ENCODE measurements around the gene PSENEN.
A peak's percentile ranks its signal among the peaks of the same experiment; 100 is the strongest.

PSENEN gene

DNA sequence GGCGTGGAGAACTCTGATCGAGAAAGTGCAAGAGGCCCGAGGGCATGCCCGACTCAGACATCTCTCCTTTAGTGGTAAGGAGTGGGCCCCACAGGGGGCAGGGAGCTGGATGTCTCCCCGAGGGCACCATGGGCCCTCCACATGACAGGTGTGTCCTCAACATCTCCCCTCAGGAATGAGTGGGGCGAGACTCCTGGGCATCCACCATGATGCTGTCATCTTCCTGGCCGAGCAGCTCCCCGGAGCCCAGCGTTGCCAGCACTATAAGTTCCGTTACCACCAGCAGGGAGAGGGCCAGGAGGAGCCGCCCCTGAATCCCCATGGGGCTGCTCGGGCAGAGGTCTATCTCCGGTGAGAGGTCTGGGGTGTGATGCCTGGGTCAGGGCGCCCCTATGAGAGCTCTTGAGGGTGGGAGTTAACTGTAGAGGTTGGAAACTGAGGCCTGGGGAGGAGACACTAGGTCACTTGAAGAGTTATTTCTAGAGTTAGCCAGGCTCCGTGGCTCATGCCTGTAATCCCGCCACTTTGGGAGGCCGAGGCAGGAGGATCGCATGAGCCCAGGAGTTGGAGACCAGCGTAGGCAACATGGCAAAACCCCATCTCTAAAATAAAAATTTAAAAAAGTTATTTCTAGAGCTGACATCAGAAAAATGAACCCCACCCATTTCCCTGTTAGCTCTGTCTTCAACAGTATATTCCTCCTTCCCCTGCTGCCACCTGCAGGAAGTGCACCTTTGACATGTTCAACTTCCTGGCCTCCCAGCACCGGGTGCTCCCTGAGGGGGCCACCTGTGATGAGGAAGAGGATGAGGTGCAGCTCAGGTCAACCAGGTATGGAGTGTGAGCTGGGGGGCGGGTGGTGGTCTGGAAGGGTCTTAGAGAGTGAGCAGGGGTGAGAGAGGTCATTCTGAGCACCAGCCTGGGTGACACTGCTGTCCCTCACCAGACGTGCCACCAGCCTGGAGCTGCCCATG is 8.3 kb upstream of the PSENEN start:
- no peak for DNase-seq

DNA sequence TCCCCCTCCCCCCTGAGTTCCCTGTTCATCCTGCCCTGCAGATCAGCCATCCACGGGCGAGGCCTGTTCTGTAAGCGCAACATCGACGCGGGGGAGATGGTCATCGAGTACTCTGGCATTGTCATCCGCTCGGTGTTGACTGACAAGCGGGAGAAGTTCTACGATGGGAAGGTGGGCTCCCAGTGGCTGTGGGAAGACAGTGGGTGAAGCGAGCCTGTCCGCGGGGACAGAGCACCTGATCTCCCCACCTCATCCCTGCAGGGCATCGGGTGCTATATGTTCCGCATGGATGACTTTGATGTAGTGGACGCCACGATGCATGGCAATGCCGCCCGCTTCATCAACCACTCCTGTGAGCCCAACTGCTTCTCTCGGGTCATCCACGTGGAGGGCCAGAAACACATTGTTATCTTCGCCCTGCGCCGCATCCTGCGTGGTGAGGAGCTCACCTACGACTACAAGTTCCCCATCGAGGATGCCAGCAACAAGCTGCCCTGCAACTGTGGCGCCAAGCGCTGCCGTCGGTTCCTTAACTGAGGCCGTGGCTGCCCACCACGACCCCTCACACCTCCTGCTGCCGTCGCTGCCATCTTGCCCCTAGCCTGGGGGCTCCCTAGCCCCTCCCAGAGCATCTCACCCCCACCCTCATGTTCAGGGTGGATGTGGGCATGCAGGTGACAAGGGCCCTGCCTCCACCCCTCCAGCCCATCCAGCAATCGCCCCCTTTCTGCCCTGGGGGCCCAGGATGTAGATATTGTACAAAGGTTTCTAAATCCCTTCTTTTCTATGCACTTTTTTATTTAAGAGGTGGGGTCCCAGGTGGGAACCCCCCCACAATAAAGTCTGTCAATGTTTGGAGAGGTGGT is 7.2 kb upstream of the PSENEN start:
- no peak for DNase-seq

DNA sequence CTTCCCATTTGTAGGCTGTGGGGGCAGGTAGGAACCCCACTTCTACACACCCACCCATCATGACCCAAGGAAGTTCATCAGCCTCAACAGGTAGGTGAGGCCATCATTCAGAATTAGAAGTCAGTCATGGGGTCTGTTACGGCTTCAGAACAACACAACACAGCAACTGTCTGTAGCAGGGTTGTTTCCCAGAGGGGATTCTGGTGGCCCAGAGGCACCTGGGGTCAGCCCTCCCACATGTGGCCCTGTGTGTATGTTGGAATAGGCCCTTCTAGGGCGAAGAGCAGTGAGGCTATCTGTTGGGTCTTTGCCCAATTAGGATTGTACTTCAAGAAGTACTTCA is 6.6 kb upstream of the PSENEN start:
- no peak for DNase-seq

DNA sequence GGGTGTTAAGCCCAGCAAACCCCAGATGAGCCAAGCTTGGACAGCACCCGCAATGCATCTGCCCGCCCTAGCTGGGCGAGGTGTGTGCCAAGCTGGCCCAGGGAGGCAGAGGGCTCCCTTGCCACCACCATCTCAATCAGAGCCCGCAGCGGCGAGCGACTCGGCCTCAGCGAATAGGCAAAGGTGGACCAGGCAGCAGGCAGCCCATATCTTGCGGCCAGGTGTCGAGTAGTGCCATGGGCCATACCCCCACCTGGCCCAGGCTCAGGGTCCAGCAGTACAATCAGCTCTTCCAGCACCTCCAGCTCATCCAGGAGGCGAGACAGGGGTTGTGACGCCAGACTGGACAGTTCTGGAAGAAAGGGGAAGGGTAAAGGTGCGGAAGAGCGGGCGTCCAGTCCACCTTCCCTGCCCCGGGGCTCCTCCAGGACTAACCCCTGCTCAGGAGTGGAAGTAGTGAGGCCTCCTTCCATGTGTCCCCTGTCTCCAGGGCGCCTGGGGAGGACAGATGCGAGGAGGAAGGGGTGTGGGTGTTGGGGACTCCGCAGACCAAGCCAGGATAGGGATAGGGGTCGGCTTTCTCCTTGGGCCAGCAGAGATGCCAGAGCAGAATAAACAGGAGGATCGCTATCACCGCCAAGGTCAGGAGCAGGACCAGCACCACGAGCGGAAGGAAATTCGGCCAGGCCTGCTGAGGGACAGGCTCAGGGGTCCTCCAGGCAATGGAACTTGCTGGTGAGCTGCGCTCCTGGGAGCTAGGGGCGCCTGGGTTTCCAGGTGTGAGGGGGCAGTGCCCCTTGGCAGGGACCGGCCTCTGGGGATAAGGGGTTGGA is 6.0 kb upstream of the PSENEN start:
- no peak for DNase-seq

DNA sequence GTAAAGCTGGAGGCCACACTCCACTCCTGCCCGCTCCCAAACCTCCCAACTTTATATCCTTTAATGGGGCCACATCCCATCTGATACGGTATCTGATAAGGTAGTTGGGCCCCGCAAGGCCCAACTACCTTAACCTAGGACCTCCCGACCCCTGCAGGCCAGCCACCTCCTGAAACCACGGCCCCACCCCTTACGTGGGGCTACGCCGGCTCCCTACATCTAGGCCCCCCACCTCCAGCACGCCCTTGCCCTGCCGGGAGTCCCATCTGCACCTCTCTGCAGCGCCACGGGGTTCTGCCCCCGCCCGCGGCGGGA is 5.4 kb upstream of the PSENEN start:
- no peak for DNase-seq

DNA sequence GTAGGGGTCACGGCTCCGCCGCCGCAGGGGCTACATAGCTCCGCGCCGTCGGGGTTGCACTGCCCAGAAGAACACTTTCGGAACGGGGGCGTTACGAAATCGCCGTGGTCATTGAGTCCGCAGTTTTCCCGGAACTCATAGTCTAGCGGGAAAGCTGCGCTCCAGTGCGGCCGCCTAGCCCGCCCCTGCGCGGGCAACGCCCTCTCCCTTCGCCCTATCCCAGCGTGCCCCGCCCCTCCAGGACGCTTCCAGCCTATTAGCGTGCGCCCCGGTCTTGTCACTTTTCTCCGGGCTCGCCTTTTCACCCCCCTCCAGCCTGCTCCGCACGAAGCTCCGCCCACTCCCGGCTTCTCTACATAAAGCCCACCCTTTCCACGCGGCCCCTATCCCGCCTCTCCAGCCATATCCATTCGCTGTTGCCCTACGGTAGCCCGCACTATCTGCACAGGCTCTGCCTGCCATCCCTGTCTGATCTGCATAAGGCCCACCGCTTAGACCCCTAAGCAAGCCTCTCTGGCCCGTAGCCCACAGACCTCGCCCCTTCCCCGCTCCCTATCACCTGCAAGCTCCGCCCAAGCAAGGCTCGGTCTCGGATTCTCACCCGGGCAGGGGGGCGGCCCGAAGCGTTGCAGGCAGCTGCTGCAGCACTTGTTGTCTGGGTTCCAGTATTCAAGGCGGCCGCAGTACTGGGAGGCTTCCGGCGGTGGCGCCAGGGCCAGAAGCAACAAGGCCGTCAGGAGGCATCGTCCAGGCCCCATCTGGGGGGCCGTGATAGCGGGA is 4.8 kb upstream of the PSENEN start:
- DNase-seq = peak; percentile 97

DNA sequence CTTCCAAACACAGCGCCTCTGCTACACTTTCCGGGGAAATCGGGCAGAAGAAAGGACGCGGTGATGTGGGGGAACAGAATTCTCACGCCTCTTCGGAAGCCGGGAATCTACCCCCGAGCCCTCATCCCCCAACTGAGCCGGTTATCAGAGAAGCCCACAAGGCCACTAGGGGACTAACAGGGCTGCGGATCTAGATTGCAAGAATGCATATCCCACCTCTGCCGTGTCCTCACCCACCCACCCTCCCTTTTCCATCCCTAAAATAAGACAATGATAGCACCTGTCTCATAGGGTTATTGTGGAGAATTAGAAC is 4.3 kb upstream of the PSENEN start:
- no peak for DNase-seq

DNA sequence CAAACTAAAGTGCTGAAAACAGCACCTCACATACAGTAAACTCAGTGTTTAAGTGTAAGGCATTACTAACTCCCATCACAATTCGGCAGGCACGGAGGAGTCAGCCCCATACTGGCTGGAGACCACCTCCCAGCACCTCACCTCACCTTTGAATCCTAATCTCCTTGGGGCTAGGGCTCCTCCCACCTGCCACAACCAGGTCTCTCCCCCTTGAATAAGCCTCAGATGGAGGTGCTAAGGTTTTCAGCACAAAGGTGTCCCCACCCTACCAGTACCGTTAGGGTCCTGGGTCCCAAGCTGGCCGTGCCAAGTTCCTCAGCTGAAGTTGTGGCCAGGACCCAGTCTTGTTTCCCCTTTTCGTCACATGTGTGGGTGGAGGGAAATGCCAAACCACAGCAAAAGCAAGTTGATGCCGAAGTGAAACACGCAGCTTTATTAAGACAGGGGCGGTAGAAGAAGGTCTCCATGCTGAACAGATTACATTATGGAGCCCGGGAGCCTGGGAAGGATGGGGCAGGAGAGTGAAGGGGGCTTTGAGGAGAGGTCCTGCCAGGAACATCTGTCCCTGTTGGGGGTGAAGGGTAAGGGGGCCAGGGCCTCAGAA is 3.2 kb upstream of the PSENEN start, which contains the start of gene IGFLR1:
IGFLR1 (minus strand) TSS at position 332 of the 604 bp plus-strand sequence. CDS start 1,272 bp downstream, outside the sequence.
- no peak for DNase-seq

DNA sequence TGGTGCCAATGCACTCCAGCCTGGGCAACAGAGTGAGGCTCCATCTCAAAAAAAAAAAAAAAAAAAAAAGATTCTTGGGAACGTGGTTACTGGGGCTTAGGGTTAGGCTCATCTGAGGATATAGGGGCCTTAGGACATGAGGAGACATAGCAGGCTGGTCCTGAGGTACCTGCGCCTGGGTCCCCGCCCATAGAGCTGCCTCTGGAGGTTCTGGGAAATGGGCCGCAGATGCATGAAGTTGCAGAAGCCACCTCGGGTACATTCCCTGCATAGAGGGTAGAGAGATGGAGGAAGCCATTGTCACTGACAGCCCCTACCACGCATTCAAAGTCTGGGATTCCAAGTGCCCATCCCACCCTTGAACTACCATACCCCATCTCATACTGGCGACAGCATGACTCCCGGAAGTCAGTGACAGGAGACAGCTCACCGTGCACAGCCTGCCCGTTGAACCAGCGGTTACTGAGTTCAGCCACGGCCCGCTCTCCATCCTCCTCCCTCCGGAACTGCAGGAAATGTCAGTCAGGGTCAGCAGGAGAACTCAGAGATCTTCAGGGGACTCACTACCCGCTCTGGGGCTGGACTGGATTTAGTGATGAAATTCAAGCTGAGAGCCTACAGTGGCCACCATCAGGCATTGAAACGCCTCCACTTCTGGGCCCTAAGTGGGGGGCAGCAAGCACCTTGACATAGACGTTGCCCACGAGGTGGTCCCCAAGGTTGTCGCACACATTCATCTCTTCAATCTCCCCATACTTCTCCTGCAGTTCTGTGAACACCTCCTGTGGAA is 1.6 kb upstream of the PSENEN start:
- no peak for DNase-seq

DNA sequence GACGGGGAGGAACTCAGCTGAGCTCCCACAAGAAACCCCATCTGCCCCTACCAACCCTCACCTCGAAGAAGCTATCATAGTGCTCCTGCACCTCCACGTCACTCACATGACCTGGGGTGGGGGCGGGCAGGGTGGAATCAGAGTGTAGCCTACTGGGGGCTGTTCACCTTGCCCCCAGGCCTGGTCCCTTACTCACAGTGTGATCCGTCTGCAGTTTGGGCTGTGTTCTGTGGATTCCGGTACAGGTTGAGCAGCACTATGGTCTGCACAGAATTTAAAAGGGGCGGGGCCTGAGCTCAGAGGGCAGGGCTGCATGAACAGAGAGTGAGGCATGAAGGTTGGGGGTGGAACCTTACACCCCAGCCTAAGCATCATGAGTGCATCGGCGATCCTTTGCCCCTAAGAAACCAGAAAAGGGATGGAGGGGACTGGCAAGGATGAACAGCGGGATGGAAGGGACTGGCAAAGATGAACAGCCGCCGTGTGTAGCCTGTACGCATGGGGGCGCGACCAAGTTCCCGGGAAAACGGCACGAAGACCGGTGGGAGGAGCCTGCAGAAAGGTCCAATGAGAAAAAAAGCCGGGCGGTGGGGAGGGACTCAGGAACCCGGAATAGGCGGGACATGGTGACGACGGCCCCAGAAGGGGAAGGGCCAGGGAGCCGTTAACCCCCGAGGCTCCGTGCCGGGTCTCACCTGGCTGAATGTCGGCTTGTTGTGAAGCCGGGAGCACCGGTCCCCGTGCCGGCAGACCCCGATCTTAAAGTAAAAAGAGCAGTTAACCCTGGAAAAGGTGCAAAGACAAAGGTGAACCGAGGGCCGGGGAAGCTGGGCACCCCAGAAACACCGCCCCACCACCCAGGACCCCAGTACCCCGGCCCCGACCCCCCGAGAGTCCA is 772 bp upstream of the PSENEN start:
- peak; percentile 92 for DNase-seq

DNA sequence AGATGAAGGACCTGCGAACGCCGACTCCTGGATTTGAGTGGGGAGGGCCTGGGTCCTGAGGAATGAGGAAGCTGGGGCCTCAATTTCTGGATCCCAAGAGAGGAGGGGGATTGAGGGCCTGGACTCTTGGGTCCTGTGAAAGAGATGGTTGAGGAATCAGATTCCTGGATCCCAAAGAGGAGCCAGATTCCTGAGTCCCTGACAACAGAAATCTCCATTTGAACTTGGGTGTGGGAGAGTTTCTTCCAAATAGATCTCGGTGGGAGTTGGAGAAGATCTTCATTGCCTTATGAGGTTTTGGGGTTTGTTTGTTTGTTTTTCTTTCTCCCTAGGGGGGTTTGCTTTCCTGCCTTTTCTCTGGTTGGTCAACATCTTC is 624 bp downstream of the PSENEN start:
- no peak for DNase-seq

DNA sequence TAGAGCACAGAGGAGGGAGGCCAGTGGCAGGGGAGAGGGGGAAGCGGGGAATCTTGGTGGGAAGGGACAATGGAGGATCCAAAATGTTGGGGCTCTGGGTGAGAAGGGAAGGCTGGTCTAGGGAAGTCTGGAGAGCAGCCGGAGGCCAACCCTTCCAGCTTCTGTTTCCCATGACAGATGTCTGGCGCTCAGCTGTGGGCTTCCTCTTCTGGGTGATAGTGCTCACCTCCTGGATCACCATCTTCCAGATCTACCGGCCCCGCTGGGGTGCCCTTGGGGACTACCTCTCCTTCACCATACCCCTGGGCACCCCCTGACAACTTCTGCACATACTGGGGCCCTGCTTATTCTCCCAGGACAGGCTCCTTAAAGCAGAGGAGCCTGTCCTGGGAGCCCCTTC is 1.1 kb downstream of the PSENEN start:
- no peak for DNase-seq

DNA sequence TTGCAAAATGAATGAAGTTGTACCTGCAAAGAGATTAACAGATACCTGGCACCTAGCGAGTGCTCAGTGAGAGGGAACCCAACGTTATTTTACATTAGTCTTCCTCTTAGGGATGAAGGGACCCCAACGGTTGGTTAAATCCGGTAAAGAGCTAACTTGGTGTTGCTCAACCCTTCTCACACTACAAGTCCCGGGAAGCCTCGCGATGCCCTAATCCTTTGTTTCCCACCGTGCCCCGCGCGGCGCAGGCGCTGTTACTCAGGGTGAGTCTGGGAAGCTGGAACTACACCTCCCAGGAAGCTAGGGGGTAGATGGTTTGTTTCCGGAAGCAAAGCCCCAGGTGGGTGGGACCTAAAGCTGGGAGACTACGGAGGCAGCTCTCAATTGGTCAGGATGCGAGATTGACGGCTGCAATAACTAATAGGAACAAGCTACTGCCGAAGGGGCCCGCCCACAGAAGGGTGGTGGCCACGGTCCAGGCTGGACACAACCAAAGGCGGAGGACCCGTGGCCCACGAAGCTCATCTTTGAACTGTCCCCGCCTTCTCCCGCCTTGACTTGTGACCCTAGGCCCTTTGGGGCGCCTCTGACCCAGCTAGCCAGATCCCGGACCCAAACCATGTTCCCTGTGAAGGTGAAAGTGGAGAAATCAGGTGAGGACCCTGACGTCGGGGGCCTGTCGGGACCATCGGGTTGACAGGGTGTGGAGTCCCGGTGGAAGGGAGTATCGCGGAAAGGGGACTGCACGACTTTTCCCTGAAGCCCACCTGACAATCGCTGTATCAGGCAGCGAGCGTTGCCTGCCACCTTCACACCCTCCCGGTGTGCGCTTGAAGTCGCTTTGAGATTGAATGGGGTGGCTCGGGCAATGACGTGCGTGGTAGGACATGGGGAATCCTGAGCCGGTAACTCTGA is 2.9 kb downstream of the PSENEN start, which contains the start of gene LIN37:
LIN37 (plus strand) TSS at position 471 of the 915 bp plus-strand sequence; CDS start at position 620, 149 bp downstream.
- peak; percentile 98 for DNase-seq

DNA sequence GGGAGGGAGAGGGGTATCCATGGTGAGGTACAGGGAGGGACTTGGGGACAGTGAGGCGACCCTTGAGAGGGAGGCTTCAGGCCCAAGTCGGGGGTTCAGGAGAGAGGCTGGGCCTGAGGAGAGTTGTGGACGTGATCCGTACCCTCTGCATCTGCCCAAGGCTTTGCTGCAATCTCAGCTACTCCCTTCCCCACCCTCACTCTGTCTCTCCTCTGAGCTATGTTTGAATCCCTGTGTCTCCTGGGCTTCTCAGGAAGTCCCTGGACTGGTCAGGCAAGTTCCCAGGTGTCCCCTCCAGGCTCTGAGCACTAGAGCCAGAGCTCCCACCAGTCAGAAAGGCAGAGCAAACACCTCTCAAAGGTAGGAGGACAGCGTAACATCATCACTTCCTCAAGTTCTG is 4.7 kb downstream of the PSENEN start:
- no peak for DNase-seq

DNA sequence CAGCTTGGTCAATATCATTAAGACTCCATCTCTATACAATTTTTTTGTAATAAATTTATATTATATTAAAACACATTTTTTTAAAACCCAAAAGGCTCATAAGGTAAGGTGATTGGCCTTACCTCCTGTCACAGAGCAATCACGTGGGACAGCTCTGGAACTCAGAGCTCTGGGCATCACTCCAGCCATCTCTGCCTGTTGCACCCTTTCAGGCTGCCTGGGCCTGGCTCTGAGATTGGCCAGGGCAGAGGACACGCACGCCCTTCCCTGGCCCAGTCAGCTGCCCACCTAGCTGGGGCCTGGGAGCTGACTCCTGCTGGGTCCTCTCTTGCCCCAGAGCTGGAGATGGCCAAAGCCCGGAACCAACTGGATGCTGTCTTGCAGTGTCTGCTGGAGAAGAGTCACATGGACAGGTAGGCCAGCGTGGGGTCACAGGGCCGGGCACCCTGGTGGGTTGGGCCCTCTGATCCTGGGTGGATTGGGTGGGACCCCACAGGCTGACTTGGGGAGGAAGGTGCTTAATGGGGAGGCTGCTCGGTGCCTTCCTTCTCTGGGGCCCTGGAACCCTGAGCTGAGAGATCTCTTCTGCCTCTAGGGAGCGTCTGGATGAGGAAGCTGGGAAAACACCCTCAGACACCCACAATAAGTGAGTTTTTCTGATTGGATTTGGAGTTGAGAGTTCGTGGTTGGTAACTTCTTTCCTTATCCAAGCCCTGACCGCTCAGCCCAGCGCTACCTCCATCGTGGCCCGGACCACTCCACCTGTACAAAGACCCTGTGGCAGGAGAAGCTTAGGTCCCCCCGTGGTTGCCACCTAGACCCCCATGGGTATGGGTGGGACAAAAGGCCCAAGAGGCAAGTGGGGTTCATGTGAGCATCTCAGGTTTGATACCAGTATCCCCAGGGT is 6.6 kb downstream of the PSENEN start:
- no peak for DNase-seq

DNA sequence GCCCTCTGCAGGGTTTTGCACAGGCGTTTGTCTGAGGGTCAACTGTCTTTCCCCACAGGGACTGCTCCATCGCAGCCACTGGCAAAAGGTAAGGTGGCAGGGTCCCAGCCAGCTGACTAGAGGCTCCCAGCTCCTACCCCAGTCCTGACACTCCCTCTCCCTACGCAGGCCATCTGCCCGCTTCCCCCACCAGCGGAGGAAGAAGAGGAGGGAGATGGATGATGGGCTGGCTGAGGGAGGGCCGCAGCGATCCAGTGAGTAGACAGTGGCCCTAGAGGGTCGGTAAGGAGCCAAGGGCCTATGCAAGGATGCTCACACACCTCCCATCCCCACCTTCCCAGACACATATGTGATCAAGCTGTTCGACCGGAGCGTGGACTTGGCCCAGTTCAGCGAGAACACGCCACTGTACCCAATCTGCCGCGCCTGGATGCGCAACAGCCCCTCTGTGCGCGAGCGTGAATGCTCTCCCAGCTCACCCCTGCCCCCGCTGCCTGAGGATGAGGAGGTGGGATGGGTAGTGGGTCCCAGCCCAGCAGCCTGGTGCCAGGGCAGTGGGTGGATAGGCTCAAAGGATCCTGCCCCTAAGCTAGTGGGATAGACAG is 7.4 kb downstream of the PSENEN start:
- no peak for DNase-seq

Measured in DMS79 treated with DMSO at 0.1 percent for 48 hours (cell line).